Activated CD8-positive, alpha-beta memory T cell treated with anti-CD3 and anti-CD28 coated beads for 36 hours (primary cell): ENCODE results near the gene MVP. TPM values are rescaled to one million over a fixed set of nuclear protein-coding genes. Genes with fewer than 3 reads are reported as not detected.
"Not testable (repeated sequence)": the region's sequence is repeated elsewhere in the genome, so short reads cannot be mapped to it uniquely, and the experiment has no call there.

ENCODE experiments used
- CTCF ChIA-PET: fragments of 350-600 bp; sonication (Branson Sonifier 250); formaldehyde crosslinking; loops from one replicate; lab custom pipeline; 2021; ENCODE audit warnings: antibody characterized with exemption; lab: Charles Lee
- POLR2A ChIA-PET: fragments of 350-600 bp; sonication (Branson Sonifier 250); formaldehyde crosslinking; loops from one replicate; lab custom pipeline; 2021; ENCODE audit warnings: antibody characterized with exemption; lab: Charles Lee
- total RNA-seq, 2 experiments: library from RNA; stranded (reverse); gene quantifications; one replicate each; pipeline ENCODE4 v1.2.3, GENCODE V29; 2021

The MVP gene
- total RNA-seq: 10 to 100 TPM; 42.2 to 46.0 TPM

DNA sequence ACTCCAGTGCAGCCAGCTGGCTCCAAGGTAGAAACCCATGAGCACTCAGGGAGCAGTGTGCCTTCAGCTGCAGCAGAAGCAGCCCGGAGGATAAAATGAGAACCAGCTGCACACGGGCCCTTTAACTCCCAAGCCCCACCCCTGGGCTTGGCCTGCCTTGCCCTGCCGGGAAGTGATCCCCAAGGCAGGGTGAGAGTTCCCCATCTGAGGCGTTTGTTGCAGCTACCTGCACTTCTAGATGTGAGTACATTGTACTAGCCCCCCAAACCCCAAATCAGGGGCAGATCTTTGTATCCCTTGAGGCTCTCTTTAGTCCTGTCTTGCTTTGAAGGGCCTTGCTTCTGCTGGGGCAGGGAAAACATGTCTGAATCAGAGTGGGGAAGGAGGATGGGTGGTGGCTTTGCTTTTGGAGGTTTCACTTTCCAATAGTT is at the start of gene MVP:
Gene MVP, plus strand, starts transcription at position 192 of the 431 bp plus-strand sequence. CDS start 10,088 bp downstream, outside the sequence.
- ChIA-PET POLR2A (interaction anchor here (1.1 to 6.1 kb wide), 2 partner anchors 13 to 16 kb away, joined by 7 to 41 read pairs; partner anchors contain the start of gene MAZ), CTCF (interaction anchor here (0.6 to 4.2 kb wide), 7 partner anchors 9 to 120 kb away, joined by 3 to 24 read pairs (median 5); partner anchors contain the start of gene CDIPT)

DNA sequence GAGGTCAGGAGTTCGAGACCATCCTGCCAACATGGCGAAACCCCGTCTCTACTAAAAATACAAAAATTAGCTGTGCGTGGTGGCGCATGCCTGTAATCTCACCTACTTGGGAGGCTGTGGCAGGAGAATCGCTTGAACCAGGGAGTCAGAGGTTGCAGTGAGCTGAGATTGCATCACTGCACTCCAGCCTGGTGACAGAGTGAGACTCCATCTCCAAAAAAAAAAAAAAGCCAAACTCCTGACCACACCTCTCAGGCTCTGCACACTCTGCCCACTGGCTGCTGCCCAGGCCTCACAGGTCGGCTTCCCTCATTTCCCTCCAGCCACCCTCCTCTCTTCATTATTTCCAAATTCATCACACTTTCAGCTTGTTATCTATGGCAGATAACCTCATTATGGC is 47.9 kb upstream of the MVP start:
- POLR2A ChIA-PET, CTCF ChIA-PET: not testable (repeated sequence)

DNA sequence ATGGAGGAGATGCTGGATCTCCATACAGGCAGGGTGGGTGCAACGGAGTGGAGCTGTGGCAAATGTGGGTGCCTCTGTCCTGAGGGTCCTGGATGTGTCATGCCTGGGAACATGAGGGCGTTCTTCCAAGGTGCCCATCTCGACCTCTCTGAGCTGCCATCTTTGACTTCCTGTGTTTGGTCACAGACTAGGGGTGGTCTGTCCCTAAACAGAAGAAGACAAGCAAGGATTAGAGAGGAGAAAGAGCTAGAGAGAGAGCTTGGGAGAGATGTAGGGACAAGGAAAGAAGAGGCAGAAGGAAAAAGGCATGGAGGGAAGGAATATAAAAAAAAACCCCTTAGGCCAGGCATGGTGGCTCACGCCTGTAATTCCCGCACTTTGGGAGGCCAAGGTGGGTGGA is 45.5 kb upstream of the MVP start:
- ChIA-PET CTCF (interaction anchor here (0.6 kb wide), 1 partner anchor 93 kb away, joined by 4 read pairs; no protein-coding TSS in a partner anchor), POLR2A (no interaction called here)

GRCh38 chr16:29775742-29776408 is 44.4 kb upstream of the MVP start:
- POLR2A ChIA-PET: no interaction called here
- CTCF ChIA-PET: no interaction called here

DNA sequence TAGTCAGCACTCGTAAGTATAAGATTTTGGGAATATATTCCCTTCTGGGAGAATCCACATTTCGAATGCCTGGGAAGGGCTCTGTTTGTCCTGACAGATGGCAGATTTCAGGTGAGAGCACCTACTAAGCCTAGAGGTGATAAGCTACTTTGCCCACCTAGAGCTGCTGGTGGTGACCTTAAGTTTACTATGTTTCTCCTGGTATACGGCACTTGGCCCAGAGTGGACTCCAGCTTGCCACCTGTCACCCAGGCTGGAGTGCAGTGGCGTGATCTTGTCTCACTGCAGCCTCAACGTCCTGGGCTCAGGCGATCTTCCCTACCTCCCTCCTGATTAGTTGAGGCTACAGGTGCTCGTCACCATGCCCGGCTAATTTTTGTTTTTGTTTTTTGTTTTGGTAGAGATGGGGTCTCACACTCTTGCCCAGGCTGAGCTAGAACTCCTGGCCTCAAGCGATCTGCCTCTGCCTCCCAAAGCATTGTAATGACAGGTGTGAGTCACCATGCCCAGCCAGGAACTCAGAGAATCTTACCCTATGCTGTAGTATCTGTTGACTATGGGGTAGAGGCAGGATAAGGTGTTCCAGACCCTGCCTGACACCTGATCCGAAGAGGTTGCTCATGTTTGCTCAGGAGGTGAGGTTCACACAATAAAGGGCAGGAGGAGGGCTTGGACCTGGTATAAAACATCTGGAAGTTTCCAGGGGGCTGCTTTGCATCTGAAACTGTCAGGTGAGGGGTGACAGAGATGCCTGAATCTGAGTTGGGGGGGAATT is 42.5 kb upstream of the MVP start, which contains the start of gene ZG16:
Gene ZG16, plus strand, starts transcription at position 681 of the 775 bp plus-strand sequence. CDS start 1,011 bp downstream, outside the sequence.
- ChIA-PET POLR2A (interaction anchor here (1.0 kb wide), 1 partner anchor 45 kb away, joined by 6 read pairs; no protein-coding TSS in a partner anchor), CTCF (interaction anchor here (0.6 to 1.3 kb wide), 3 partner anchors 12 to 95 kb away, joined by 3 to 6 read pairs (median 4); partner anchors contain the start of gene KIF22)

DNA sequence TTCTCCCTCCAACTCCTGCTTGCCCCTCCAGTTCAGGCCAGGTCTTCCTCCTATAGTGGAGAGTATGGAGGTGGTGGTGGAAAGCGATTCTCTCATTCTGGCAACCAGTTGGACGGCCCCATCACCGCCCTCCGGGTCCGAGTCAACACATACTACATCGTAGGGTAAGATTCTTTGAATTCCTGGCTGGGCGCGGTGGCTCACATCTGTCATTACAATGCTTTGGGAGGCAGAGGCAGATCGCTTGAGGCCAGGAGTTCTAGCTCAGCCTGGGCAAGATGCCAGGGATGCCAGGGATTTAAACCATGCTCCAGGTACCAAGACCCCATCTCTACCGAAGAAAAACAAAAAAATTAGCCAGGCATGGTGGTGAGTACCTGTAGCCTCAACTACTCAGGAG is 40.8 kb upstream of the MVP start:
- ChIA-PET POLR2A (no interaction called here), CTCF (interaction anchor here (1.3 kb wide), 1 partner anchor 11 kb away, joined by 4 read pairs; the partner anchor contains the start of gene KIF22)

- POLR2A ChIA-PET: not testable (repeated sequence)
- CTCF ChIA-PET: interaction anchor here (2.9 kb wide), 1 partner anchor 82 kb away, joined by 25 read pairs; no protein-coding TSS in a partner anchor
Measured at GRCh38 chr16:29783094-29783953, 36.9 kb upstream of the MVP start.

GRCh38 chr16:29784157-29784556 is 36.1 kb upstream of the MVP start:
- CTCF ChIA-PET: interaction anchor here (0.9 to 2.9 kb wide), 10 partner anchors 11 to 83 kb away, joined by 3 to 25 read pairs (median 6); partner anchors contain the start of gene PAGR1
- POLR2A ChIA-PET: interaction anchor here (0.6 kb wide), 1 partner anchor 22 kb away, joined by 4 read pairs; no protein-coding TSS in a partner anchor

- POLR2A ChIA-PET: interaction anchor here (0.6 to 1.0 kb wide), 2 partner anchors 23 to 963 kb away, joined by 3 to 4 read pairs; partner anchors contain the start of gene PHKG2
- CTCF ChIA-PET: interaction anchor here (0.7 to 2.9 kb wide), 18 partner anchors 10 to 292 kb away, joined by 3 to 25 read pairs (median 4); partner anchors contain the start of gene PAGR1
Measured at GRCh38 chr16:29784901-29785500, 35.3 kb upstream of the MVP start.

- POLR2A ChIA-PET, CTCF ChIA-PET: not testable (repeated sequence)
Measured at GRCh38 chr16:29787155-29787554, 33.1 kb upstream of the MVP start.

- POLR2A ChIA-PET: interaction anchor here (0.5 to 1.3 kb wide), 7 partner anchors 15 to 99 kb away, joined by 3 to 10 read pairs (median 5); partner anchors contain the start of gene PAGR1
- CTCF ChIA-PET: interaction anchor here (0.5 to 4.8 kb wide), 24 partner anchors 9 to 243 kb away, joined by 3 to 24 read pairs (median 4); partner anchors contain the start of genes HIRIP3, INO80E, MAZ and PAGR1
Measured at GRCh38 chr16:29789775-29790182, 30.5 kb upstream of the MVP start.

- POLR2A ChIA-PET: interaction anchor here (0.5 to 1.3 kb wide), 8 partner anchors 14 to 99 kb away, joined by 3 to 10 read pairs (median 4); partner anchors contain the start of gene PAGR1
- CTCF ChIA-PET: interaction anchor here (0.5 to 4.8 kb wide), 26 partner anchors 10 to 242 kb away, joined by 3 to 24 read pairs (median 4); partner anchors contain the start of genes HIRIP3, INO80E, MAZ and PAGR1
Measured at GRCh38 chr16:29790183-29790948, 29.9 kb upstream of the MVP start, which contains the start of gene KIF22. TSS of gene KIF22 (plus strand) at chr16:29790751. CDS start at chr16:29790760, 9 bp downstream.

- CTCF ChIA-PET: interaction anchor here (0.8 to 4.8 kb wide), 15 partner anchors 11 to 126 kb away, joined by 3 to 24 read pairs (median 4); partner anchors contain the start of genes MAZ and PAGR1
Measured at GRCh38 chr16:29790949-29791844, 29.1 kb upstream of the MVP start.

DNA sequence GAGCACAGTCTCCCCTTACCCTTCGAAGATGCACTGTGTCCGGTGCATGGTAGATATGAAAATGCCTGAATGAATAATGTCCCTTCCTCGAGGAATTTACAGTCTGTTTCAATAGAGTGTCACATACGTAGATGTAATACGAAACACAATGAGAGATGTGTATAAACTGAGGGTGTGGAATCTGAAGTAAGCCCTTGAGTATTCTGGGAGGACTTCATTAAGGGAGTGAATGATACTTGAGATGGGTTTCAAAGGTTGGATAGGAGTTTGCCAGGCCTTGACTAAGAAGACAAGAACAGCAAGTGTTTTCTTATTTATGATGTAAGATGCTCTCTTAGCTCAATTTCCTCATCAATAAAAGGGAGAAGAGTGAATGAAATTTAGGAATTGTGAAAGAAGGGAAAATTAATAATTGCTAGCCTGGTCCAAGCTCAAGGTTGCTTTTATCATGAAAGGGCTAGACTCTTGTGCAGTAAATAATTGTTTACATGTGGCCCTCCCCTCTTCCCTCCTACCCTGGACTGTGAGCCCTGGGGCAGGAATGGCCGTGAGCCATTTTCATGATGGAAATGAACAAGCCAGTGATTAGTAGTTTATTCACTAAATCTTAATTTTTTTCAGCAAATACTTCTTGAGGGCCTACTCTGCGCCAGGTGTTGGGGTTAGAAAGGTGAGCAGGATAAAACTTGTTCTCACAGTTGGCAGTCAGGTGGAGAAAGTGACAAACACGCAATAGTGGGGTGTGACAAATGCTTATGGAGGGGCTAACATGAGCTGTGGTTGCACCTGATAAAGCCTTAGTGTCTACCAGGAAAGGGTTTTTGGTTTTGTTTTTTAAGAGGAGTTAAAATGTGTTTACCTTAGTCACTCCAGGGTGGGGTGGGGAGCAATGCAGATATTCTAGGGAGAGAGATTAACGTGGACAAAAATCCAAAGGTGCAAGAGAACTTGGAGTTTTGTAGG is 28.1 kb upstream of the MVP start:
- POLR2A ChIA-PET: interaction anchor here (1.1 kb wide), 1 partner anchor 16 kb away, joined by 3 read pairs; no protein-coding TSS in a partner anchor
- CTCF ChIA-PET: interaction anchor here (0.5 to 4.8 kb wide), 6 partner anchors 10 to 90 kb away, joined by 3 to 24 read pairs (median 15); no protein-coding TSS in a partner anchor

More at GRCh38 chr16:29790949-29791844, 29.1 kb upstream of the MVP start:
- POLR2A ChIA-PET: interaction anchor here (0.7 to 1.1 kb wide), 4 partner anchors 14 to 25 kb away, joined by 3 to 7 read pairs (median 4); partner anchors contain the start of gene PAGR1
